OCI-LY1 (cell line): ENCODE measurements around the gene CCDC63.

Source experiments
- H2AFZ ChIP-seq: fragments of 200-600 bp; sonication (generic), shearing (Covaris generic); 2 replicates; pipeline ENCODE4 v1.6.0; 2014; ENCODE audit warnings: antibody characterized with exemption, mild to moderate bottlenecking, low read length
- H3F3A ChIP-seq: fragments of 200-600 bp; sonication (generic), shearing (Covaris generic); 2 replicates; pipeline ENCODE4 v1.6.0; 2014; ENCODE audit warnings: mild to moderate bottlenecking, antibody characterized with exemption, low read length, moderate library complexity; ENCODE audit not compliant: insufficient read depth
- H3K27ac ChIP-seq: fragments of 200-600 bp; sonication (generic); 2 replicates; pipeline ENCODE4 v1.5.1; 2014; ENCODE audit warnings: low read length, mixed run types, mild to moderate bottlenecking, low read depth; ENCODE audit not compliant: poor library complexity, severe bottlenecking
- H3K27me3 ChIP-seq: fragments of 200-600 bp; sonication (generic); 2 replicates; pipeline ENCODE4 v1.6.0; 2014; ENCODE audit warnings: antibody characterized with exemption, mild to moderate bottlenecking, low read length, moderate library complexity; ENCODE audit not compliant: insufficient read depth
- H3K36me3 ChIP-seq: fragments of 200-600 bp; sonication (generic); 2 replicates; pipeline ENCODE4 v1.6.1; 2014; ENCODE audit warnings: mild to moderate bottlenecking, antibody characterized with exemption, low read length, moderate library complexity, mixed read lengths; ENCODE audit not compliant: insufficient read depth
- H3K4me1 ChIP-seq: fragments of 200-600 bp; sonication (generic); 2 replicates; pipeline ENCODE4 v1.5.1; 2014; ENCODE audit warnings: mild to moderate bottlenecking, low read length, moderate library complexity; ENCODE audit not compliant: insufficient read depth, severe bottlenecking
- H3K4me2 ChIP-seq: fragments of 200-600 bp; sonication (generic), shearing (Covaris generic); 2 replicates; pipeline ENCODE4 v1.6.1; 2014; ENCODE audit warnings: low read length
- H3K4me3 ChIP-seq: fragments of 200-600 bp; sonication (generic); 2 replicates; pipeline ENCODE4 v1.5.1; 2014; ENCODE audit warnings: low read length, low read depth, mild to moderate bottlenecking, mixed read lengths; ENCODE audit not compliant: poor library complexity, severe bottlenecking
- H3K79me2 ChIP-seq: fragments of 200-600 bp; shearing (Covaris generic); 2 replicates; pipeline ENCODE4 v1.6.1; 2016; ENCODE audit warnings: mixed run types, low read length, mixed read lengths; ENCODE audit not compliant: insufficient read depth
- H3K9ac ChIP-seq: fragments of 200-600 bp; sonication (generic), shearing (Covaris generic); 2 replicates; pipeline ENCODE4 v1.6.1; 2014; ENCODE audit warnings: mild to moderate bottlenecking, low read length, mixed read lengths
- H3K9me2 ChIP-seq: fragments of 200-600 bp; sonication (generic), shearing (Covaris generic); 2 replicates; pipeline ENCODE4 v1.6.1; 2014; ENCODE audit warnings: low read depth, mild to moderate bottlenecking, low read length, mixed read lengths
- H3K9me3 ChIP-seq: fragments of 200-600 bp; shearing (Covaris generic); 2 replicates; pipeline ENCODE4 v1.6.1; 2014; ENCODE audit warnings: low read length, mixed read lengths
- H4K20me1 ChIP-seq: fragments of 200-600 bp; sonication (generic), shearing (Covaris generic); 2 replicates; pipeline ENCODE4 v1.6.0; 2016; ENCODE audit warnings: mild to moderate bottlenecking, low read length; ENCODE audit not compliant: insufficient read depth
- EZH2 ChIP-seq: fragments of 200-600 bp; sonication (generic), shearing (Covaris generic); IDR thresholded peaks from 2 replicates; pipeline ENCODE4 v1.8.0; 2017; ENCODE audit warnings: borderline replicate concordance, mixed run types, mild to moderate bottlenecking, antibody characterized with exemption, low read length, moderate library complexity, mixed read lengths
- TF ChIP-seq, protein P1 (sequence below): fragments of 200-600 bp; sonication (generic), shearing (Covaris generic); IDR thresholded peaks from 2 replicates; pipeline ENCODE4 v1.5.1; 2017; ENCODE audit warnings: mild to moderate bottlenecking, antibody characterized with exemption, low read length, moderate library complexity, mixed read lengths

CCDC63 gene

DNA sequence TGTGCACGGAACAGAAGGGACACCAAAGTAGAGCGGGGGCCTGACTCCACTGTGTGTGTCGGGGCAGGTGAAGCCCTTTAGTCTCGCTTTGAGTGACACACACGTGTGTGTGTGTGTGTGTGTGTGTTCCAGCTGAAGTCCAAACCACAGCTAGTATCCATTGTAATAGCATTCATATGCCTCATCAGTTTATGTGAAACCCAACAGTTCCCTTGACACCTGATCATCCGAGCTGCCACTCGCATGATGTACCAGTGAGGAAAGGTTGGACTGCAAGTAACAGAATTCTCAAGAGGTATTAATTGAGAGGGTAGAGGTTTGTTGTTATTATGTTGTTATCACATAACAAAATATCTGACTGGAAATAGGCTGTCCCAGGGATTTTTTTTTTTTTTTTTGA is 16.4 kb downstream of the CCDC63 start:
- H3K27ac ChIP-seq: no peak overlapping the region

DNA sequence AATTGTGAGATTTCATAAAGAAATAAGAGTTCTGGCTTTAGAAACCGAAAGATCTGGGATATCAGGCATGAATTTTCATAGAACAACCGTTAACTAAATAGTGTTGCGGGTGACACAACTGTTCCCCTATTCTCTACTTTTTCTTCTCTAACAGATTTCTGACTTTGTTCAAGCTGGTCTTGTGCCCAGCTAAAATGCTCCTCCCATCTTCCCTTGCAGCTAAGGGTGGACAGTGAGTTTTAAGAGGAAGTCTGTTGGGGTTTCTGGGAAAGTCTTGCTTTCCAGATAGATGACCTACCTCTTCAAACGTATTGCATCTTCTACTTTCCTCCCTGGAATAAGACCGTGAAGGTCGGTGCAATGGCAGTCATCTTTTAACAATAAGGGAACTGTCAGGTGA is 18.7 kb downstream of the CCDC63 start:
- TF ChIP-seq, protein P1, sequence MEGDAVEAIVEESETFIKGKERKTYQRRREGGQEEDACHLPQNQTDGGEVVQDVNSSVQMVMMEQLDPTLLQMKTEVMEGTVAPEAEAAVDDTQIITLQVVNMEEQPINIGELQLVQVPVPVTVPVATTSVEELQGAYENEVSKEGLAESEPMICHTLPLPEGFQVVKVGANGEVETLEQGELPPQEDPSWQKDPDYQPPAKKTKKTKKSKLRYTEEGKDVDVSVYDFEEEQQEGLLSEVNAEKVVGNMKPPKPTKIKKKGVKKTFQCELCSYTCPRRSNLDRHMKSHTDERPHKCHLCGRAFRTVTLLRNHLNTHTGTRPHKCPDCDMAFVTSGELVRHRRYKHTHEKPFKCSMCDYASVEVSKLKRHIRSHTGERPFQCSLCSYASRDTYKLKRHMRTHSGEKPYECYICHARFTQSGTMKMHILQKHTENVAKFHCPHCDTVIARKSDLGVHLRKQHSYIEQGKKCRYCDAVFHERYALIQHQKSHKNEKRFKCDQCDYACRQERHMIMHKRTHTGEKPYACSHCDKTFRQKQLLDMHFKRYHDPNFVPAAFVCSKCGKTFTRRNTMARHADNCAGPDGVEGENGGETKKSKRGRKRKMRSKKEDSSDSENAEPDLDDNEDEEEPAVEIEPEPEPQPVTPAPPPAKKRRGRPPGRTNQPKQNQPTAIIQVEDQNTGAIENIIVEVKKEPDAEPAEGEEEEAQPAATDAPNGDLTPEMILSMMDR: no peak
- no peak for TF ChIP-seq EZH2
- no peaks in the 10 kb centered on the region for H3K27me3 ChIP-seq
- no peak overlapping the region for H3K27ac ChIP-seq
- H3K9me3 ChIP-seq: no peaks in the 10 kb centered on the region
- no peak overlapping the region for H2AFZ ChIP-seq
- no peaks in the 10 kb centered on the region for H3F3A ChIP-seq
- no peak overlapping the region for H3K4me2 ChIP-seq
- no peaks in the 10 kb centered on the region for H3K36me3 ChIP-seq
- H3K79me2 ChIP-seq: no peaks in the 10 kb centered on the region
- no peaks in the 10 kb centered on the region for H3K4me1 ChIP-seq
- no peaks in the 10 kb centered on the region for H4K20me1 ChIP-seq
- H3K4me3 ChIP-seq: no peak overlapping the region
- H3K9ac ChIP-seq: no peak overlapping the region
- no peaks in the 10 kb centered on the region for H3K9me2 ChIP-seq

More for the DNA sequence above, 16.4 kb downstream of the CCDC63 start:
- TF ChIP-seq, protein P1: no peak
- TF ChIP-seq EZH2: no peak
- no peaks in the 10 kb centered on the region for H3K9me2 ChIP-seq
- H3K4me1 ChIP-seq: no peaks in the 10 kb centered on the region
- no peaks in the 10 kb centered on the region for H3K9me3 ChIP-seq
- H2AFZ ChIP-seq: no peak overlapping the region
- H4K20me1 ChIP-seq: no peaks in the 10 kb centered on the region
- no peak overlapping the region for H3K4me3 ChIP-seq
- no peaks in the 10 kb centered on the region for H3F3A ChIP-seq
- no peaks in the 10 kb centered on the region for H3K27me3 ChIP-seq
- no peak overlapping the region for H3K4me2 ChIP-seq
- H3K79me2 ChIP-seq: no peaks in the 10 kb centered on the region
- H3K9ac ChIP-seq: no peak overlapping the region
- H3K36me3 ChIP-seq: no peaks in the 10 kb centered on the region

DNA sequence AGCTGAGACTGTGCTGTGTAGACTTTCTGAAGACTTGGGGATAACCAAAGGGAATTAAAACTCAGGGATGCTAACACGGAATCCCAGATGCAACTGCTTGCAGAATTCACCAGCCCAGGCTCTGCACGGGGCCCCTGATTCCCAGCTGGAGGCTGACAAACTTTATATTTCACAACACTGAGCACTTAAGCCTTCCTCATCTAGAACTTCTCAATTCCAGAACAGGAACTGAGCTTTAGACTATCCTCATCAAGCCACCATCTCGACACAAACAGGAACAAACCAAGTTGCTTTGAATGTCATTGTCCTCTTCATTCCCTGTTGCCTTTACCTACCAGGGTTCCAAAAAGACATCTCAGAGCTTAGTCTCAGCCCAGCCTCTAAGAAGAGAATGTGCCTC is 22.2 kb downstream of the CCDC63 start:
- Histone ChIP-seq H3K4me2 (no peak overlapping the region), H2AFZ (no peak overlapping the region), H3K9me3 (no peaks in the 10 kb centered on the region), H3K9me2 (no peaks in the 10 kb centered on the region), H3K9ac (no peak overlapping the region), H3K27ac (no peak overlapping the region), H3K4me1 (no peaks in the 10 kb centered on the region), H4K20me1 (no peaks in the 10 kb centered on the region), H3F3A (no peaks in the 10 kb centered on the region), H3K79me2 (no peaks in the 10 kb centered on the region), H3K27me3 (no peaks in the 10 kb centered on the region), H3K4me3 (no peak overlapping the region), H3K36me3 (no peaks in the 10 kb centered on the region)
- no peak for TF ChIP-seq EZH2
- TF ChIP-seq, protein P1: no peak
